Measurements from ENCODE around the gene IGSF21. TPM values are rescaled to one million over a fixed set of nuclear protein-coding genes. Genes with fewer than 3 reads are reported as not detected.

The IGSF21 gene
- total and polyA plus RNA-seq, 2 donors (not counting 3 experiments of a cell fraction or from before 2014, with no cell fraction given): not detected

GRCh38 chr1:18170444-18170843 lies 62.8 kb downstream of the IGSF21 start:
- no peak overlapping the region for H3K27ac ChIP-seq (ENCODE audit: insufficient read depth, low read depth, low read length)
- no peaks in the 10 kb centered on the region for H3K9me3 ChIP-seq (replicated peaks; ENCODE audit: control insufficient read depth, insufficient read depth, low read length)
- ChIA-PET CTCF (no interaction called here), POLR2A (no interaction called here)
- no peaks in the 10 kb centered on the region for H3K79me2 ChIP-seq (ENCODE audit: control insufficient read depth, insufficient read depth, low read length)
- H4K20me1 ChIP-seq (replicated peaks; ENCODE audit: control insufficient read depth, extremely low read depth, insufficient read depth, low read length): no peaks in the 10 kb centered on the region
- H3K36me3 ChIP-seq (ENCODE audit: control insufficient read depth in 2 of 2, extremely low read depth in 1 of 2, insufficient read depth in 2 of 2, low read length in 2 of 2): no peaks in the 10 kb centered on the region
- no peaks in the 10 kb centered on the region for H3K9me1 ChIP-seq (replicated peaks; ENCODE audit: control insufficient read depth, extremely low read depth, insufficient read depth, low read length)
- H2AFZ ChIP-seq (ENCODE audit: low read depth, low read length): no peak overlapping the region
- H3K9ac ChIP-seq (replicated peaks; ENCODE audit: extremely low read depth, insufficient read depth, low read length): no peak overlapping the region
- no peak overlapping the region for H3K4me3 ChIP-seq (replicated peaks in 1 of 3; ENCODE audit: insufficient read depth in 1 of 3, low read depth in 1 of 3, low read length in 3 of 3)
- H3K4me2 ChIP-seq (ENCODE audit: insufficient read depth, low read length): no peak overlapping the region
- H3K27me3 ChIP-seq (ENCODE audit: control insufficient read depth in 2 of 2, insufficient read depth in 2 of 2, low read length in 2 of 2): no peaks in the 10 kb centered on the region
- dilution Hi-C loops (cut with MboI; ENCODE audit: extremely low pct_ligation_motif_present, low sequenced_read_pairs): no loop called here
- DNase-seq (ENCODE audit: low read depth, low spot score) (no peak), FAIRE-seq (no peak)
- intact Hi-C loops (cut with micrococcal nuclease): no loop called here
- no TSS peak for BruUV-seq (replicated peaks)
- TF ChIP-seq POLR2A (IDR thresholded peaks at IDR 0.05; ENCODE audit: low read depth, low read length) (no peak), POLR2AphosphoS5 (IDR thresholded peaks at IDR 0.05; ENCODE audit: insufficient read depth, low read depth, low read length) (no peak), MYC (IDR thresholded peaks at IDR 0.05; ENCODE audit: low read depth, low read length) (no peak), FOS (IDR thresholded peaks at IDR 0.05; ENCODE audit: borderline replicate concordance, insufficient read depth, low read length) (no peak), EZH2 (IDR thresholded peaks at IDR 0.05; ENCODE audit: borderline replicate concordance, low read depth, low read length, severe bottlenecking) (no peak), CTCF (IDR thresholded peaks at IDR 0.05; ENCODE audit: extremely low read depth in 1 of 2, insufficient read depth in 1 of 2, low read depth in 1 of 2, low read length in 2 of 2) (no peak), GATA2 (IDR thresholded peaks at IDR 0.05; ENCODE audit: insufficient read depth, insufficient read length, low read depth, low read length) (no peak), JUN (IDR thresholded peaks at IDR 0.05; ENCODE audit: borderline replicate concordance, insufficient read depth, insufficient read length, low read depth) (no peak)
- H3K4me1 ChIP-seq (ENCODE audit: control insufficient read depth, extremely low read depth, insufficient read depth, low read length): no peaks in the 10 kb centered on the region
